Epithelial cell of esophagus (primary cell): ENCODE measurements around the gene NFAM1.

Source experiments
- DNase-seq: peaks from one replicate; pipeline ENCODE4 v3.0.0; 2010; ENCODE audit warnings: low read depth
- H3K4me3 ChIP-seq: 2 replicates; pipeline ENCODE4 v1.5.1; 2011; ENCODE audit warnings: mild to moderate bottlenecking, low read length, control low read depth
- TF ChIP-seq, protein P1 (sequence below): IDR thresholded peaks from 2 replicates; pipeline ENCODE4 v1.5.1; 2011; ENCODE audit warnings: low read depth, mild to moderate bottlenecking, low read length, control low read depth, inconsistent platforms; ENCODE audit not compliant: insufficient read depth; ENCODE audit errors: missing control alignments

Gene NFAM1

GRCh38 chr22:42372976-42373375 is 59.2 kb downstream of the NFAM1 start:
- TF ChIP-seq, protein P1, sequence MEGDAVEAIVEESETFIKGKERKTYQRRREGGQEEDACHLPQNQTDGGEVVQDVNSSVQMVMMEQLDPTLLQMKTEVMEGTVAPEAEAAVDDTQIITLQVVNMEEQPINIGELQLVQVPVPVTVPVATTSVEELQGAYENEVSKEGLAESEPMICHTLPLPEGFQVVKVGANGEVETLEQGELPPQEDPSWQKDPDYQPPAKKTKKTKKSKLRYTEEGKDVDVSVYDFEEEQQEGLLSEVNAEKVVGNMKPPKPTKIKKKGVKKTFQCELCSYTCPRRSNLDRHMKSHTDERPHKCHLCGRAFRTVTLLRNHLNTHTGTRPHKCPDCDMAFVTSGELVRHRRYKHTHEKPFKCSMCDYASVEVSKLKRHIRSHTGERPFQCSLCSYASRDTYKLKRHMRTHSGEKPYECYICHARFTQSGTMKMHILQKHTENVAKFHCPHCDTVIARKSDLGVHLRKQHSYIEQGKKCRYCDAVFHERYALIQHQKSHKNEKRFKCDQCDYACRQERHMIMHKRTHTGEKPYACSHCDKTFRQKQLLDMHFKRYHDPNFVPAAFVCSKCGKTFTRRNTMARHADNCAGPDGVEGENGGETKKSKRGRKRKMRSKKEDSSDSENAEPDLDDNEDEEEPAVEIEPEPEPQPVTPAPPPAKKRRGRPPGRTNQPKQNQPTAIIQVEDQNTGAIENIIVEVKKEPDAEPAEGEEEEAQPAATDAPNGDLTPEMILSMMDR = no peak
- H3K4me3 ChIP-seq = no peak overlapping the region
- DNase-seq = no peak

DNA sequence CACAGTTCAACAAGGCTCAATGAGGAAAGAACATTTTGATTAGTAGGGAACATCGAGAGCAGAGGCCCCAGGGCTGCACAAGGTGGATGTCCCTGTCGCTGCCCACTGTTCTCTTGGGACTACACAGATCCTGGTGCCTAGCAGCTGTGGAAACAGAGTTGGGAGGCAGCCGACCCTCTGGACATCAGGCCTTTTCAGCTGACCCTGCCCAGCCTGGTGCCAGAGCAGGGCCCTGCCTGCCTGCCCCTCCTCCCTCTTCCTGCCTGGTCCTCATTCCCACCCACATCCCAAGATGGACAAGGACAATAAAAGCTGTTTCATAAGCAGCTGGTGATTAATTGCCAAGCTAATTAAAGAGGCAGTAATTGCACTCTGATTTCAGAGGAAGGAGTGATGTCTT is 60.7 kb downstream of the NFAM1 start:
- DNase-seq = no peak
- no peak overlapping the region for H3K4me3 ChIP-seq
- TF ChIP-seq, protein P1 = no peak

DNA sequence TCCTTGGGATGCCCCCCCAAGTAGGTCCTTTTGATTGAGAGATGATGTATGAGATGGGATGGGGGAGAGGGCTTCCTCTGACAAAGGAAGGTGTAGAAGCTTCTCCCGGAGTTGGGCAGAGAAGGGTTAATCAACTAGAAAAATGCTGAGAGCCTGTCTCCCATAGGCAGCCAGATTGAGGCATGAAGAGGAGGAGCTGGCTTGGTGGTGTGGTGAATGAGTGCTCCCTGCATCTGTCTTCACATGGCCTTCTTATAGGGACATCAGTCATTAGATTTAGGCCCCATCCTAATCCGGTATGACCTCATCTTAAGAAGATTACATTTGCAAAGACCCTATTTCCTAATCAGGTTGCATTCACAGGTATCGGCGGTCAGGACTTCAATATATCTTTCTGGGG is 61.1 kb downstream of the NFAM1 start:
- TF ChIP-seq, protein P1 = no peak
- no peak for DNase-seq
- no peak overlapping the region for H3K4me3 ChIP-seq

- peak; percentile 92 for DNase-seq
- H3K4me3 ChIP-seq = peak overlapping the region; percentile 55
- TF ChIP-seq, protein P1 = no peak
These were observed 62.8 kb downstream of the NFAM1 start for GRCh38 chr22:42369250-42370041.

GRCh38 chr22:42368379-42369249 is 63.6 kb downstream of the NFAM1 start:
- DNase-seq = no peak
- TF ChIP-seq, protein P1 = no peak
- peak overlapping the region; percentile 54 for H3K4me3 ChIP-seq

GRCh38 chr22:42367980-42368378 is 64.2 kb downstream of the NFAM1 start:
- H3K4me3 ChIP-seq = peak overlapping the region; percentile 54
- TF ChIP-seq, protein P1 = no peak

More at GRCh38 chr22:42367980-42368378, 64.2 kb downstream of the NFAM1 start:
- DNase-seq = no peak
